GM23338 (cell line): ENCODE results near the gene LMX1B. TPM values are rescaled to one million over a fixed set of nuclear protein-coding genes. Genes with fewer than 3 reads are reported as not detected.

Source experiments
- ATAC-seq: fragments of 200-7000 bp; cut with Tn5 transposase; 3 replicates; pipeline ENCODE4 v1.9.1; 2020
- DNase-seq: peaks from one replicate; pipeline ENCODE4 v3.0.0-alpha.2; 2015; ENCODE audit warnings: low spot score
- H2AFZ ChIP-seq: fragments of 200-600 bp; sonication (generic); 2 replicates; pipeline ENCODE4 v1.8.0; 2016; ENCODE audit warnings: antibody characterized with exemption, mild to moderate bottlenecking, moderate library complexity
- H3F3A ChIP-seq: fragments of 200-600 bp; sonication (generic); replicated peaks from 2 replicates; pipeline ENCODE4 v1.8.0; 2017; ENCODE audit warnings: antibody characterized with exemption, mixed run types, low read depth
- H3K27ac ChIP-seq: fragments of 200-600 bp; sonication (generic); 2 replicates; pipeline ENCODE4 v1.6.1; 2016; ENCODE audit warnings: low read depth
- H3K27me3 ChIP-seq: fragments of 200-600 bp; sonication (generic); 2 replicates; pipeline ENCODE4 v1.8.0; 2016; ENCODE audit warnings: mild to moderate bottlenecking, mixed run types, moderate library complexity; ENCODE audit not compliant: insufficient read depth
- H3K36me3 ChIP-seq: fragments of 200-600 bp; sonication (generic); 2 replicates; pipeline ENCODE4 v1.8.0; 2016; ENCODE audit warnings: mild to moderate bottlenecking; ENCODE audit not compliant: insufficient read depth
- H3K4me1 ChIP-seq: fragments of 200-600 bp; sonication (generic); 2 replicates; pipeline ENCODE4 v1.8.0; 2016; ENCODE audit warnings: mild to moderate bottlenecking, moderate library complexity; ENCODE audit not compliant: insufficient read depth
- H3K4me2 ChIP-seq: fragments of 200-600 bp; sonication (generic); 2 replicates; pipeline ENCODE4 v1.7.1; 2017; ENCODE audit warnings: mixed run types
- H3K4me3 ChIP-seq: fragments of 200-600 bp; sonication (generic); 2 replicates; pipeline ENCODE4 v1.6.1; 2016; ENCODE audit warnings: mixed run types
- H3K79me2 ChIP-seq: fragments of 200-600 bp; sonication (generic); replicated peaks from 2 replicates; pipeline ENCODE4 v1.8.0; 2017; ENCODE audit warnings: mild to moderate bottlenecking; ENCODE audit not compliant: insufficient read depth
- H3K9me2 ChIP-seq: fragments of 200-600 bp; sonication (generic); 2 replicates; pipeline ENCODE4 v1.8.0; 2017; ENCODE audit not compliant: insufficient read depth
- H4K20me1 ChIP-seq: fragments of 200-600 bp; sonication (generic); replicated peaks from 2 replicates; pipeline ENCODE4 v1.8.0; 2017; ENCODE audit warnings: mild to moderate bottlenecking; ENCODE audit not compliant: insufficient read depth
- H3K27ac Mint-ChIP-seq: 2 replicates; pipeline ENCODE4 v1.8.0; 2020; ENCODE audit warnings: inconsistent platforms, mild to moderate bottlenecking, moderate library complexity, mixed read lengths
- H3K27me3 Mint-ChIP-seq: 3 replicates; pipeline ENCODE4 v1.8.0; 2022; ENCODE audit warnings: low read depth, mild to moderate bottlenecking, moderate library complexity, mixed read lengths, inconsistent platforms; ENCODE audit not compliant: insufficient read depth, poor library complexity
- H3K36me3 Mint-ChIP-seq: 3 replicates; pipeline ENCODE4 v1.8.0; 2021; ENCODE audit warnings: low read depth, mild to moderate bottlenecking, inconsistent platforms, moderate library complexity, mixed read lengths
- H3K4me1 Mint-ChIP-seq: 3 replicates; pipeline ENCODE4 v1.8.0; 2020; ENCODE audit warnings: mild to moderate bottlenecking, inconsistent platforms, mixed read lengths
- H3K4me3 Mint-ChIP-seq: 3 replicates; pipeline ENCODE4 v1.8.0; 2021; ENCODE audit warnings: moderate library complexity, mild to moderate bottlenecking, inconsistent platforms, mixed read lengths
- H3K9me3 Mint-ChIP-seq: 3 replicates; pipeline ENCODE4 v1.8.0; 2020; ENCODE audit warnings: moderate library complexity, mild to moderate bottlenecking, inconsistent platforms, mixed read lengths
- EZH2 ChIP-seq: fragments of 200-600 bp; sonication (generic); IDR thresholded peaks from one replicate; pipeline ENCODE4 v1.8.0; 2017; ENCODE audit warnings: antibody characterized with exemption, mild to moderate bottlenecking, low read depth; ENCODE audit not compliant: unreplicated experiment
- JUNB ChIP-seq: IDR thresholded peaks from one replicate; pipeline ENCODE4 v1.6.1; 2016; ENCODE audit warnings: antibody characterized with exemption; ENCODE audit not compliant: unreplicated experiment
- REST ChIP-seq: IDR thresholded peaks from one replicate; pipeline ENCODE4 v1.6.1; 2018; ENCODE audit warnings: antibody characterized with exemption; ENCODE audit not compliant: unreplicated experiment
- ZNF114 ChIP-seq: fragments of 250-450 bp; sonication (Bioruptor Pico); IDR thresholded peaks from 2 replicates; pipeline ENCODE4 v1.5.0; 2020; ENCODE audit warnings: mild to moderate bottlenecking, moderate library complexity
- ZNF331 ChIP-seq: fragments of 250-450 bp; sonication (Bioruptor Pico); IDR thresholded peaks from 2 replicates; pipeline ENCODE4 v1.5.0; 2020; ENCODE audit warnings: low read depth, mild to moderate bottlenecking, moderate library complexity
- polyA plus RNA-seq: library from polyadenylated mRNA; unstranded; fragments of >200 nt; fragmentation: Nextera tagmentation; extraction: Ambion mirVana; gene quantifications from 2 replicates; pipeline ENCODE4 v1.2.1, GENCODE V29; 2016
- total RNA-seq: library from RNA; depleted of rRNA; stranded (reverse); fragments of >200 nt; shearing (Covaris generic); gene quantifications from 2 replicates; pipeline ENCODE4 v1.2.3, GENCODE V29; 2014

The LMX1B gene
- total and polyA plus RNA-seq, 2 experiments from 2014 or later, result 0.08 to 0.21 TPM

- H3K4me3 Mint-ChIP-seq, result no peak overlapping the region
- ATAC-seq (no peak), DNase-seq (peak; percentile 42)
- H3K36me3 ChIP-seq, result no peaks in the 10 kb centered on the region
- no peak overlapping the region for H2AFZ ChIP-seq
- H3K4me3 ChIP-seq, result no peak overlapping the region
- TF ChIP-seq ZNF114 (no peak), ZNF331 (CRISPR knock-in tag) (no peak), REST (no peak), EZH2 (peak; percentile 63)
- peaks cover 80% of the 10 kb centered on the region for H3K4me1 ChIP-seq
- H3K27ac ChIP-seq, result no peak overlapping the region
- peaks cover 99% of the 10 kb centered on the region for H3K27me3 Mint-ChIP-seq
- H3F3A ChIP-seq, result peaks cover 21% of the 10 kb centered on the region
- peaks cover 18% of the 10 kb centered on the region for H4K20me1 ChIP-seq
- no peaks in the 10 kb centered on the region for H3K79me2 ChIP-seq
- H3K9me2 ChIP-seq, result no peaks in the 10 kb centered on the region
- no peak overlapping the region for H3K27ac Mint-ChIP-seq
- H3K27me3 ChIP-seq, result peaks cover 100% of the 10 kb centered on the region
- H3K4me2 ChIP-seq, result peak overlapping the region; percentile 87
- no peaks in the 10 kb centered on the region for H3K9me3 Mint-ChIP-seq
- H3K36me3 Mint-ChIP-seq, result no peaks in the 10 kb centered on the region
- H3K4me1 Mint-ChIP-seq, result peaks cover 67% of the 10 kb centered on the region
Observed at GRCh38 chr9:126621061-126621918, 7.6 kb downstream of the LMX1B start.

DNA sequence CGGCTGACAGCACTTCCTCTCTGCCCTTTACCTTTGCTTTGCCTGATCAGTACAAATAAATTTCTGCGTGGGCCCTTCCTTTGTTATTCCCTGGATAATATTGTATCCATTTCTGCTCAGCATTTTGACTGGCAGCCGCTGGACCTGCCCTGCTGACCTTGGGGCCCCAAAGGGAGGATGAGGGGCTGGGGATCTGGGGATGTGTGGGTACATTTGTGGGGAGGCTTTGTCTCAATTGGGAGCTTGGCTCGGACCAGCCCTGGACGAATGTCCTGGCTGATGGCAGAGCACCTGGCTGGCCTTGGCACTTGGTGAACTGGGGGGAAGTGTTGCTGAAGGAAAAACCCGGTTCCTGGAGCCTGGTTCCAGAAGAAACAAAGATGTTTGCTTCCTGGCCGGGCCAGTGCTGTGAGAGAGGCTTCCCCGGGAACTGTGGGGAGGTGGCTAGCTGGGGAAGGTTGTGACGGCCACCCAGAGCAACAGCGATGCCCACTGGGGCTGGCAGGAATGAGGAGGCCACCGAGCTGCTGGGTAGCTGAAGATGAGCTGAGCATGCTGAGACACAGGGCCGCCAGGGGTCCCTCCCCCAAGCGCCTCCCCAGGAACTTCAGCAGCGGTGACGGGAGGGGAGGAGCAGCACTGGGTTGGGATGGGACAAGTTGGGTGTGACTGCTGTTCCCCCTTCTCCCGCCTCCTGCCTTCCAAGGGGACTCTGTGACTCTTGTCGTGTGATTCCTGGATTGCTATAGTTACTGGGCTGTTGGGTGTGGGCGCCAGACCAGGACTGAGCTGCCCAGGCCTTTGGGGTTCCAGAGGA is 8.4 kb downstream of the LMX1B start:
- peaks cover 72% of the 10 kb centered on the region for H3K4me1 ChIP-seq
- Mint-ChIP-seq H3K4me1 (peaks cover 63% of the 10 kb centered on the region), H3K9me3 (no peaks in the 10 kb centered on the region), H3K36me3 (no peaks in the 10 kb centered on the region), H3K27me3 (peaks cover 99% of the 10 kb centered on the region), H3K27ac (no peak overlapping the region), H3K4me3 (peak overlapping the region; percentile 30; the same call in 2 of the 3 replicates)
- TF ChIP-seq ZNF331 (CRISPR knock-in tag) (no peak), JUNB (no peak), EZH2 (peak; percentile 66)
- peaks cover 14% of the 10 kb centered on the region for H3F3A ChIP-seq
- peak overlapping the region; percentile 87 for H3K4me2 ChIP-seq
- peak; percentile 60 for DNase-seq
- H3K9me2 ChIP-seq, result no peaks in the 10 kb centered on the region
- H4K20me1 ChIP-seq, result peaks cover 18% of the 10 kb centered on the region
- H3K4me3 ChIP-seq, result peak overlapping the region; percentile 39; the same call in 1 of the 2 replicates
- H3K36me3 ChIP-seq, result no peaks in the 10 kb centered on the region
- H3K27ac ChIP-seq, result no peak overlapping the region
- H3K27me3 ChIP-seq, result peaks cover 100% of the 10 kb centered on the region
- no peaks in the 10 kb centered on the region for H3K79me2 ChIP-seq
- H2AFZ ChIP-seq, result no peak overlapping the region
- ATAC-seq, result no peak; the same call in 2 of the 3 replicates
